GM21423 (cell line): Measurements from ENCODE around the gene GPT2.
A peak's percentile ranks its signal among the peaks of the same experiment; 100 is the strongest.
"Not testable (repeated sequence)": the region's sequence is repeated elsewhere in the genome, so short reads cannot be mapped to it uniquely, and the experiment has no call there.

Source experiments
- ATAC-seq: cut with Tn5 transposase; IDR thresholded peaks from one replicate; pipeline ENCODE4 v1.9.1; 2021; ENCODE audit warnings: mild to moderate bottlenecking, moderate library complexity; ENCODE audit not compliant: unreplicated experiment

The GPT2 gene

DNA sequence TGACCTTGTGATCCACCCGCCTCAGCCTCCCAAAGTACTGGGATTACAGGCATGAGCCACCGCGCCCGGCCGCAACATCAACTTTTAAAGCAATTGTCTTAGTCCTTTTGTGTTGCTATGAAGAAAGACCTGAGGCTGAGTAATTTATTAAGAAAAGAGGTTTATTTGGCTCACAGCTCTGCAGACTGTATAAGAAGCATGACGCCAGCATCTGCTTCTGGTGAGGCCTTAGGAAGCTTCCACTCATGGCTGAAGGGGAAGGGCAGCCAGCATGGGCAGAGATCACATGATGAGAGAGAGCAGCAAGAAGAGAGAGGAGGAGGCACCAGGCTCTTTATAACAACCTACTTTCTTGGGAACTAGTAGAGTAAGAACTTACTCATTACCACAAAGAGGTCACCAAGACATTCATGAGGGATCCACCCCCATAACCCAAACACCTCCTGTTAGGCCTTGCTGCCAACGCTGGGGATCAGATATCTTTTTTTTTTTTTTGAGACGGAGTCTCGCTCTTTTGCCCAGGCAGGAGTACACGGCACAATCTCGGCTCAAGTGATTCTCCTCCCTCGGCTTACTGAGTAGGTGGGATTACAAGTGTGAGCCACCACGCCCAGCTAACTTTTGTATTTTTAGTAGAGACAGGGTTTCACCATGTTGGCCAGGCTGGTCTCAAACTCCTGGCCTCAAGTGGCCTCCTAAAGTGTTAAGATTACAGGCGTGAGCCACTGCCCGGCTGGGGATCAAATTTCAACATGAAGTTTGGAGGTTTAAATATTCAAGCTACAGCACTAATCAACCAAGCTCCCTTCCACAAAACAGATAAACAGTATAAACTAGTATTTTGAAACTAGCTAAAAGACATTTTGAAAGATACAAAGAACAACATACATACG is 21.4 kb upstream of the GPT2 start:
- ATAC-seq: no peak

- ATAC-seq: no peak
Observed at GRCh38 chr16:46866286-46866685, 17.9 kb upstream of the GPT2 start.

GRCh38 chr16:46867486-46867885 is 16.7 kb upstream of the GPT2 start:
- not testable (repeated sequence) for ATAC-seq

DNA sequence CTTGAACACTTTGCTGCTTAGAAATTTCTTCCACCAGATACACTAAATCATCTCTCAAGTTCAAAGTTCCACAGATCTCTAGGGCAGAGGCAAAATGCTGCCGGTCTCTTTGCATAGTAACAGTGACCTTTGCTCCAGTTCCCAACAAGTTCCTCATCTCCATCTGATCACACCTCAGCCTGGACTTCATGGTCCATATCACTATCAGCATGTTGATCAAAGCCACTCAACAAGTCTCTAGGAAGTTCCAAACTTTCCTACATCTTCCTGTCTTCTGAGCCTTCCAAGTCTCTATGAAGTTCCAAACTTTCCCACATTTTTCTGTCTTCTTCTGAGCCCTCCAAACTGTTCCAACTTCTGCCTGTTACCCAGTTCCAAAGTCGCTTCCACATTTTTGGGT is 15.3 kb upstream of the GPT2 start:
- not testable (repeated sequence) for ATAC-seq

DNA sequence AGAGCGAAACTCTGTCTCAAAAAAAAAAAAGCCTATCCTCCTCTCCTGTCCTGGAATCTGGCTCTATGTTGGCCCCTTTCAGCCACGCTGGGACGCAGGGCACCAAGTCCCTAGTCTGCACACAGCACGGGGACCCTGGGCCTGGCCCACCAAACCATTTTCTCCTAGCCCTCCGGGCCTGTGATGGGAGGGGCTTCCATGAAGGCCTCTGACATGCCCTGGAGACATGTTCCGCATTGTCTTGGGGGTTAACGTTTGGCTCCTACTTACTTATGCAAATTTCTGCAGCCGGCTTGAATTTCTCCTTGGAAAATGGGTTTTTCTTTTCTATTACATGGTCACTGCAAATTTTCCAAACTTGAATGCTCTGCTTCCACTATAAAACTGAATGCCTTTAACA is 12.6 kb upstream of the GPT2 start:
- ATAC-seq: no peak

- ATAC-seq: no peak
Observed at GRCh38 chr16:46873201-46873600, 11.0 kb upstream of the GPT2 start.

- no peak for ATAC-seq
Observed at GRCh38 chr16:46875243-46875642, 8.9 kb upstream of the GPT2 start.

DNA sequence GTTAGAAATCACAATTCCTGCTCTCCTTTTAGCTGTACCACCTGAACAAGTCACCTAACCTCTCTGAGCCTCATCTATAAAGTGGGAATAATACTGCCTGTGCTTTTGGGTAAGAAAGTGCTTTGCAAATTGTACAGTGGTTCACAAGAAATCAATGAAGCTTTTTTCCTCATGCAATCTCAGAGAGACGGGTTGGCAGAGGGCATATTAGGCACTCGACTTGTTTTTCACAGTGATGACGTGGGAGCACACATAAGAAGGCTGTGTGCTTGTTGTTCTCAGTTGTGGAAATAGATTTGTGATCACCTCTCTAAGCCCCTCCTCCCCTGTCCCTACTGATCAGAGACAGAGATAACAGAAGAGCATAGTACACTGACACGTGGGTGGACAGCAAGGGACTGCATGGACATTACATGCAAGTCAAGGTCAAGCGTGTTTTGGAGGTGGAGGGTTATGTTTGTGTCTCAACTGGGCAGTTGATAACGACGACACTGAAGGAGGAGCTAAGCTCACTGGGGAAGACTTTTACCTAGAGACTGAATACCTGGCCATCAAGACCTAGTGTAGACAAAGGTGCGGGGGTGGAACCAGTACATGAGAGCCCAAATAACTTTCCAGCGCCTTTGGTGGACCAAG is 1.7 kb upstream of the GPT2 start:
- no peak for ATAC-seq

DNA sequence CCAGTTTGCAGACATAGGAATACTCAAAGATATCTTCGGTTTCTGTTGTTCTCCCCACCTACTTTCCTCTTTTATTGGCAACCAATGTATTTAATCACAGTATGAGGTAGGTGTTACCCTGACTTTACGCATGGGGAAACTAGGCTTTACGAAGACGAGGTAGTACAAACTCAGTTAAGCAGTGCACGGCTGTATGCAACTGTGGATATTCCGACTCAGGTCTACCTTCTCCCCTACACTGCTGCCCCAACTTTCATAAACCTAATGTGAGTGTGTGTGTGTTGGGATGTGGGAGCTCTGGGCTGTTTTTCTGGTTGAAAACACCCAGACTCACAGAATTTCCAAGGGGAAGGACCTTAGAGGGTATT is 1.2 kb upstream of the GPT2 start:
- no peak for ATAC-seq

DNA sequence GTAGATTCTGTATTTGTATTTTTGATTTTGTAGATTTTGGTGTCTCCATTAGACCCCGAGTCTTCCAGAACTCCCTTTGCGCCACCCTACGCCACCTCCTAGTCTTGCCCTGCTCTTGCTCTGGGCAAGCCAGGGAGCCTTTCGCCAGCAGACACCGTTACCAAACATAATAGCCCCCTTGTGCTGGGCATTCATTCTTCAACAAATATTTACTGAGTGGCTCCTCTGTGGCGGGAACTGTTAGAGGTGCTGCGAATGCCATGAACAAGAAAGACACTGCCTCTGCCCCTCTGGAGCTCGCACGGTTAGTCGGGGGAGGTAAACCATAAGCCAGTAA is 841 bp upstream of the GPT2 start:
- ATAC-seq: no peak

DNA sequence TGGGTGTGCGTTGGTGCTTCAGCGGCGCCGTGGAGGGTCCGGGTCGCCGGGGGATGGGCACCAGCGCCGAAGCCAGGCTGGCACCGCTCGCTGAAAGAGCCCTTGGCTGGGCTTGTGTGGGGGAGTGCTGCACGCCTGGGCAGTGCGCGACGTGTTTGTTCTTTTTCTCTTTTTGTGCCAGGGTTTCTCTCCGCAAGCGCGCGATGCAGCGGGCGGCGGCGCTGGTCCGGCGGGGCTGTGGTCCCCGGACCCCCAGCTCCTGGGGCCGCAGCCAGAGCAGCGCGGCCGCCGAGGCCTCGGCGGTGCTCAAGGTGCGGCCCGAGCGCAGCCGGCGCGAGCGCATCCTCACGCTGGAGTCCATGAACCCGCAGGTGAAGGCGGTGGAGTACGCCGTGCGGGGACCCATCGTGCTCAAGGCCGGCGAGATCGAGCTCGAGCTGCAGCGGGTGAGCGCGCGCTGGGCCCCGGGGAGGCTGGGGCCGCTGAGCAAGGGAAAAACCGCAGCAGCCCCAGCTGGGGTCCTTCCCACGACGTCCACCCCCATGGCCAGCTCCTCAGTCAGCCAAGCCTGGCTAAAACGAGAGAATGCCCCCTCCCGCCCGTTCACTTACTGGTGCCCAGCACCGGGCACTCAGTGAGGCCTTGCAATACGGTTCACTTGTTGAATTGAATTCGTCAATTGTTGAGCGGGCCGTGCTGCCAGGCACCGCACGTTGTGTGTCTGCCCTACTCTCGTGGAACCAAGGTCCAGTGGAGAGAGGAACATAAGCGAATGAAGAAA is 541 bp downstream of the GPT2 start:
- ATAC-seq: peak; percentile 9

DNA sequence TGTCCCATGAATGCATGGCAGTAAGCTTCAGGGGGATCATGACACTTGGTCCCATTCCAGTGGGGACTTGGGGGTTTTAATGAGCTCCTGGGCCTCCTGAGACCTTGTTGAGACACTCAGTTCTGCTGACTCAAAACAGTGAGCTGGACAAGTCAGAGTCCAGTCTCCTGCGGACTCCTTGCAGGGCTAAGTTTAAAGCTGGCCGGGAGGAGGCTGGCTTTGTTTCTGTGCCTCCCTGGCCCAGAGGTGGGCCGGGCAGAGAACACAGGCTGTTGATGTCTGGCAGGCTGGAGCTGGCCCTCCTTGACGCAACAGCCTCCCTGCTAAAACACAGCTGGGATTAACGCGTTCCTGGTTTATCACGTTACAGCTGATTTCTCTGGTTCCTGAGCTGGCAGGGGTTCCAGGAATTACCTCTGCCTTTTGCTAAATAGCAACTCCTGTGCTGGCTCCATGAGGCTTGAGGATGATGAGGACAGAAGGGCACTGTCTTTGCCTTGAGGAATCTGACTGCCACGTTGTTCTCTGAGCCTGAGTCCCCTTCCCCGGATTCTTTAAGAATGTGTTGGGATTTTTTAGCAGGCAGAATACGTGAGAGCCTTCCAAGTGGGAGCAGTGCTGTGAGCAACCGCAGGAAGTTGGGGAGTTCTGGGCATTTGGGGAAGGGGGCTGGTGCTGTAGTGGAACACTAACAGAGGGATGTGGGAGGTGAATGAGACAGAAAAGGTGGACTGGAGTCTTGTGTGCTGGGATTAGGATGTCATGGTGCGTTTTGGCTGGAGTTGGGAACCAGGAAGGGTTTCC is 2.0 kb downstream of the GPT2 start:
- ATAC-seq: no peak

DNA sequence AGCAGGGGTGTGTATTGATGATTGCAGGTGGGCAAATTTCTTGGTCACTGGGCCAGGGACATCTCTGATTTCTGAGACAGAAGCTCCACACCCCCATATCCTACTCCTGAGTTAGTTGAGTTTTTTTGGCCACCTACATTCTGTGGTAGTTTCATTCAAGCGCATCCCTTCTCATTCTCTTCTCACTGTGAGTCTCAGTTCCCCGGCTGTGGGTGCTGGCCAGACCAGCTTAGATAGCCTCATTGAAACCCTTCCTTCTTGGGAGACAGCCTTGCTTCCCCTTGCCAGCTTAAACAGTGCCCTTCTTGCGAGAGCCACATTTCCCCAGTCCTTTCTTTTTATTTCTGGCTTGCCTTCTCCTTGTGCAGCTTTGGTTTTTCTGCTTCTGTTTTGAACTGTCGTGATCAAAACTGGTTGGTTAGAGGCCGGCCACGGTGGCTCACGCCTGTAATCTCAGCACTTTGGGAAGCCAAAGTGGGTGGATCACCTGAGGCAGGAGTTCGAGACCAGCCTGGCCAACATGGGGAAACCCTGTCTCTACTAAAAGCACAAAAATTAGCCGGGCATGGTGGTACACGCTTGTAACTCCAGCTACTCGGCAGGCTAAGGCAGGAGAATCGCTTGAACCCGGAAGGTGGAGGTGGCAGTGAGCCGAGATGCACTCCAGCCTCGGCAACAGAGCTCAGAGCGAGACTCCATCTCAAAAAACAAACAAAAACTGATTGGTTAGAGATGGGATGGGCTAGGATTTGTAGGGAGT is 2.8 kb downstream of the GPT2 start:
- ATAC-seq: no peak

DNA sequence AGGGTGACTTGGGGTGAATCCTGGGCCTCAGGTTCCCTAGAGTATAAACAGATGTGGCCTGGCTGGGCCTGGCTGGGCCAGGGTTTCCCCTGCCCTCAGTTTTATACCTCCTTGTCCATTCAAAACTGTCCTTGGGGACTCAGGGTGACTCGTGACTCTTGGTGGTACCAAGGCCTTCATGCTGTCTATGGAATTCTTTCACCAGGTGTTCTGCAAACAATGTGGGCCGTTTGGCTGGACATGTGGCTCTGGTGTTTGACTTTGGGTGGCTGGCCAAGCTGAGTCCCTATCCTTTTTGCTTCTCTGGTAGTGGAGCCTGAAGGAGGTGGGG is 3.3 kb downstream of the GPT2 start:
- no peak for ATAC-seq

DNA sequence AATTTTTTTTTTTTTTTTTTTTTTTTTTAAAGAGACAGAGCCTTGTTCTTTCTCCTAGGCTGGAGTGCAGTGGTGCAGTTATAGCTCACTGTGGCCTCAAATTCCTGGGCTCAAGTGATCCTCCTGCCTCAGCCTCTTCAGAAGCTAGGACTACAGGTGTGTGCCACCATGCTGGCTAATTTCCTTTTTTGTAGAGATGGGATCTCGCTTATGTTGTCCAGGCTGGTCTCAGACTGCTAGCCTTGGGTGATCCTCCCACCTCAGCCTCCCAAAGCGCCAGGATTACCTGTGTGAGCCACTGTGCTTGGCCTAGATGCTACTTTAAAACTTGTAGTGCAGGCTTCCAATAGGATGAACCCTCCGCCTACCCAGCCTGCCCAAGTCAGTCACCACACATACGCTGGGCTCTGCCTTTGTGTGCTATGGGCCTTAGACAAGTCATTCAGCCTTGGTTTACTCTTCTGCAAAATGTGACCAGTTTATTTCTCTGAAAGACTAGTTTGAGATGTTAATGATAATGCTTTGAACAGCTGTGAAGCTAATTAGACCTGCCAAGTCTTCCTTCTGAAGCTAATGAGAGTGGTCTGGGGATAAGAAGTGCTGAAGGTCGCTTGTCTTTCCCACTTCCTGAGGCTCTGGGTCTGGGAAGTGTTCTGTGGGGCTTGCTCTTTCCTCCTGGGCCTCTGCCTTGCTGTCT is 5.2 kb downstream of the GPT2 start:
- ATAC-seq: no peak

DNA sequence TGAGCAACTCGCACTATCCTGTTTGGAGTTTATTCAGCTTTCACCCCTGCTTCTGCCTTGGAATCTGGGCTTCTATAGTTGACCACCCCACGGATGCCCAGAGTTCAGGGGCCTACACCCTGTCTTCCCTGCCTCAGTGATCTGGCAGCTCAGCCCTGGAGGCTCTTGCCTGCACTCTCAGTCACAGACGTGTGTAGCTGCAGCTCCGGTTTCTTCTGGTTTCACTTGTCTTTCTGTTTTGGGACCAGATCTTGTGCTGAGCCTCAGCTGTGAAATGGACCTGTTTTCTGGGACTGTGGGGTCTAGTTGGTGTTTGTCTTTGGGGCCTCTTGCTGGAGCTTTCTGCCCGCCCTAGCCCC is 5.8 kb downstream of the GPT2 start:
- ATAC-seq: no peak

DNA sequence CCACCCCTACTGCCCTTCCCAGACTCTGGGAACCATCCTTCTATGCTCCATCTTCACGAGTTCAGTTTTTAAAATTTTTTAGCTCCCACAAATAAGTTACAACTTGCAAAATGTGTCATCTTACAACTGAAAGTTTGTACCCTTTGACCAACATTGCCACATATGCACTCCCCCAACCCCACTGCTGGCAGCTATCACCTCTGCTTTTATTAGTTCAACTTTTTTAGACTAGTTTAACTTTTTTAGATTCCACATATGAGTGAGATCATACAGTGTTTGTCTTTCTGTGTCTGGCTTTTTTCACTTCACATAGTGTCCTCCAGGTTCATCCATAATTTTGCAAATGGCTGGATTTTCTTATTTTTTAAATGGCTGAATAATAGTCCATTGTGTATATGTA is 7.7 kb downstream of the GPT2 start:
- no peak for ATAC-seq

- ATAC-seq: no peak
Observed at GRCh38 chr16:46894036-46894672, 10.0 kb downstream of the GPT2 start.
